Adipocyte (in vitro differentiated cells): ENCODE results near the gene BCR.

Experiments used
- DNase-seq: peaks from one replicate; pipeline ENCODE4 v3.0.0-alpha.2; 2015; ENCODE audit warnings: low read depth
- H3K27me3 ChIP-seq: replicated peaks from 2 replicates; pipeline ENCODE4 v1.7.0; 2013; ENCODE audit warnings: mild to moderate bottlenecking, low read length, moderate library complexity; ENCODE audit not compliant: control insufficient read depth, insufficient read depth
- H3K36me3 ChIP-seq: 2 replicates; pipeline ENCODE4 v1.7.0; 2013; ENCODE audit warnings: low read length, mild to moderate bottlenecking, moderate library complexity; ENCODE audit not compliant: control insufficient read depth, insufficient read depth, severe bottlenecking
- H3K4me1 ChIP-seq: 2 replicates; pipeline ENCODE4 v1.7.0; 2013; ENCODE audit warnings: mild to moderate bottlenecking, low read length, moderate library complexity; ENCODE audit not compliant: control insufficient read depth, insufficient read depth
- H3K4me3 ChIP-seq: 2 replicates; pipeline ENCODE4 v1.7.0; 2013; ENCODE audit warnings: mild to moderate bottlenecking, low read length, moderate library complexity
- H3K9ac ChIP-seq: 2 replicates; pipeline ENCODE4 v1.7.0; 2013; ENCODE audit warnings: mild to moderate bottlenecking, low read length, moderate library complexity
- H3K9me3 ChIP-seq: 2 replicates; pipeline ENCODE4 v1.7.0; 2013; ENCODE audit warnings: mild to moderate bottlenecking, low read length, moderate library complexity; ENCODE audit not compliant: control insufficient read depth

Gene BCR

GRCh38 chr22:23180893-23181720 is 798 bp downstream of the BCR start:
- Histone ChIP-seq H3K4me1 (peaks cover 41% of the 10 kb centered on the region), H3K4me3 (peak overlapping the region; percentile 83), H3K9ac (peak overlapping the region; percentile 81), H3K9me3 (peaks cover 12% of the 10 kb centered on the region), H3K36me3 (no peaks in the 10 kb centered on the region), H3K27me3 (no peaks in the 10 kb centered on the region)
- DNase-seq, result no peak

GRCh38 chr22:23181721-23182308 is 1.5 kb downstream of the BCR start:
- Histone ChIP-seq H3K9ac (peak overlapping the region; percentile 81), H3K36me3 (no peaks in the 10 kb centered on the region), H3K4me3 (peak overlapping the region; percentile 83), H3K4me1 (peaks cover 41% of the 10 kb centered on the region), H3K9me3 (peaks cover 5% of the 10 kb centered on the region), H3K27me3 (no peaks in the 10 kb centered on the region)
- no peak for DNase-seq

- peaks cover 41% of the 10 kb centered on the region for H3K4me1 ChIP-seq
- peak; percentile 33 for DNase-seq
- H3K4me3 ChIP-seq, result peak overlapping the region; percentile 83
- no peaks in the 10 kb centered on the region for H3K27me3 ChIP-seq
- no peaks in the 10 kb centered on the region for H3K36me3 ChIP-seq
- no peaks in the 10 kb centered on the region for H3K9me3 ChIP-seq
- H3K9ac ChIP-seq, result peak overlapping the region; percentile 41
These were observed 2.2 kb downstream of the BCR start for GRCh38 chr22:23182309-23183060.

- Histone ChIP-seq H3K27me3 (no peaks in the 10 kb centered on the region), H3K4me3 (peak overlapping the region; percentile 83), H3K9ac (peak overlapping the region; percentile 41), H3K4me1 (peaks cover 43% of the 10 kb centered on the region), H3K36me3 (no peaks in the 10 kb centered on the region), H3K9me3 (no peaks in the 10 kb centered on the region)
- DNase-seq, result peak; percentile 55
These were observed 2.9 kb downstream of the BCR start for GRCh38 chr22:23183061-23183698.

- Histone ChIP-seq H3K9ac (no peak overlapping the region), H3K36me3 (no peaks in the 10 kb centered on the region), H3K27me3 (no peaks in the 10 kb centered on the region), H3K4me3 (no peak overlapping the region), H3K4me1 (peaks cover 39% of the 10 kb centered on the region), H3K9me3 (no peaks in the 10 kb centered on the region)
- DNase-seq, result no peak
These were observed 3.9 kb downstream of the BCR start for GRCh38 chr22:23184100-23184763.

GRCh38 chr22:23184764-23185113 is 4.4 kb downstream of the BCR start:
- Histone ChIP-seq H3K36me3 (no peaks in the 10 kb centered on the region), H3K27me3 (no peaks in the 10 kb centered on the region), H3K9ac (no peak overlapping the region), H3K4me1 (peaks cover 33% of the 10 kb centered on the region), H3K9me3 (no peaks in the 10 kb centered on the region), H3K4me3 (no peak overlapping the region)
- no peak for DNase-seq

- no peaks in the 10 kb centered on the region for H3K36me3 ChIP-seq
- peaks cover 20% of the 10 kb centered on the region for H3K4me1 ChIP-seq
- no peak for DNase-seq
- no peak overlapping the region for H3K4me3 ChIP-seq
- H3K9ac ChIP-seq, result no peak overlapping the region
- H3K9me3 ChIP-seq, result no peaks in the 10 kb centered on the region
- no peaks in the 10 kb centered on the region for H3K27me3 ChIP-seq
These were observed 6.9 kb downstream of the BCR start for GRCh38 chr22:23187211-23187610.

- no peak for DNase-seq
- Histone ChIP-seq H3K27me3 (no peaks in the 10 kb centered on the region), H3K4me1 (peaks cover 19% of the 10 kb centered on the region), H3K36me3 (no peaks in the 10 kb centered on the region), H3K4me3 (no peak overlapping the region), H3K9me3 (no peaks in the 10 kb centered on the region), H3K9ac (no peak overlapping the region)
These were observed 7.8 kb downstream of the BCR start for GRCh38 chr22:23187871-23188700.

- H3K4me1 ChIP-seq, result peaks cover 23% of the 10 kb centered on the region
- H3K9me3 ChIP-seq, result no peaks in the 10 kb centered on the region
- H3K9ac ChIP-seq, result no peak overlapping the region
- H3K36me3 ChIP-seq, result no peaks in the 10 kb centered on the region
- H3K27me3 ChIP-seq, result no peaks in the 10 kb centered on the region
- H3K4me3 ChIP-seq, result no peak overlapping the region
- no peak for DNase-seq
These were observed 10.2 kb downstream of the BCR start for GRCh38 chr22:23190526-23190925.

GRCh38 chr22:23192133-23192532 is 11.8 kb downstream of the BCR start:
- H3K36me3 ChIP-seq, result no peaks in the 10 kb centered on the region
- no peak for DNase-seq

More at GRCh38 chr22:23192133-23192532, 11.8 kb downstream of the BCR start:
- no peak overlapping the region for H3K9ac ChIP-seq
- H3K27me3 ChIP-seq, result no peaks in the 10 kb centered on the region
- H3K4me3 ChIP-seq, result no peak overlapping the region
- peaks cover 23% of the 10 kb centered on the region for H3K4me1 ChIP-seq
- no peaks in the 10 kb centered on the region for H3K9me3 ChIP-seq
